Smooth muscle cell (in vitro differentiated cells): ENCODE measurements around the gene TUBGCP3. TPM values are rescaled to one million over a fixed set of nuclear protein-coding genes. Genes with fewer than 3 reads are reported as not detected.

Source experiments
- DNase-seq: peaks from one replicate; lab custom pipeline; 2025; ENCODE audit not compliant: unreplicated experiment; lab: John Stamatoyannopoulos, UW
- H2AFZ ChIP-seq: fragments of 200-600 bp; sonication (generic); 2 replicates; pipeline ENCODE4 v1.6.0; 2016; ENCODE audit warnings: antibody characterized with exemption, low read depth, mild to moderate bottlenecking
- H3F3A ChIP-seq: fragments of 200-600 bp; sonication (generic); 2 replicates; pipeline ENCODE4 v1.6.0; 2017; ENCODE audit warnings: antibody characterized with exemption, low read depth
- H3K27ac ChIP-seq: fragments of 200-600 bp; sonication (generic); 2 replicates; pipeline ENCODE4 v1.5.1; 2016; ENCODE audit warnings: low read depth, mild to moderate bottlenecking
- H3K27me3 ChIP-seq: fragments of 200-600 bp; sonication (generic); 2 replicates; pipeline ENCODE4 v1.6.1; 2016; ENCODE audit warnings: low read depth, mild to moderate bottlenecking
- H3K36me3 ChIP-seq: fragments of 200-600 bp; sonication (generic); 2 replicates; pipeline ENCODE4 v1.5.1; 2016; ENCODE audit warnings: low read depth
- H3K4me1 ChIP-seq: fragments of 200-600 bp; sonication (generic); 2 replicates; pipeline ENCODE4 v1.5.1; 2016; ENCODE audit warnings: low read depth
- H3K4me2 ChIP-seq: fragments of 200-600 bp; sonication (generic); 2 replicates; pipeline ENCODE4 v1.6.0; 2016; ENCODE audit warnings: mild to moderate bottlenecking
- H3K4me3 ChIP-seq: fragments of 200-600 bp; sonication (generic); 2 replicates; pipeline ENCODE4 v1.5.1; 2016; ENCODE audit warnings: mild to moderate bottlenecking
- H3K79me2 ChIP-seq: fragments of 200-600 bp; sonication (generic); 2 replicates; pipeline ENCODE4 v1.6.0; 2016; ENCODE audit warnings: low read depth, mild to moderate bottlenecking
- H3K9ac ChIP-seq: fragments of 200-600 bp; sonication (generic); 2 replicates; pipeline ENCODE4 v1.6.0; 2016; ENCODE audit warnings: low read depth
- H3K9me3 ChIP-seq: fragments of 200-600 bp; sonication (generic); replicated peaks from 2 replicates; pipeline ENCODE4 v1.5.1; 2016; ENCODE audit warnings: low read depth
- H4K20me1 ChIP-seq: fragments of 200-600 bp; sonication (generic); 2 replicates; pipeline ENCODE4 v1.6.0; 2016; ENCODE audit warnings: low read depth
- WGBS: methylation state at CpG from one replicate; pipeline ENCODE4 v1.1.7; 2016; ENCODE audit warnings: low lambda C conversion rate; 5-methylcytosine and 5-hydroxymethylcytosine counted together
- polyA plus RNA-seq: library from polyadenylated mRNA; unstranded; fragments of >200 nt; fragmentation: Nextera tagmentation; extraction: Ambion mirVana; gene quantifications from 2 replicates; pipeline ENCODE4 v1.2.1, GENCODE V29; 2016
- total RNA-seq: library from RNA; depleted of rRNA; stranded (reverse); fragments of >200 nt; gene quantifications from 2 replicates; pipeline ENCODE4 v1.2.3, GENCODE V29; 2014
- TF ChIP-seq, protein P1 (sequence below): fragments of 200-600 bp; sonication (generic); IDR thresholded peaks from 2 replicates; pipeline ENCODE4 v1.5.1; 2017; ENCODE audit warnings: borderline replicate concordance, mild to moderate bottlenecking, antibody characterized with exemption; ENCODE audit not compliant: insufficient read depth, poor library complexity, severe bottlenecking

TUBGCP3 gene
- total and polyA plus RNA-seq, 2 experiments from 2014 or later, result 9.4 to 12.4 TPM

DNA sequence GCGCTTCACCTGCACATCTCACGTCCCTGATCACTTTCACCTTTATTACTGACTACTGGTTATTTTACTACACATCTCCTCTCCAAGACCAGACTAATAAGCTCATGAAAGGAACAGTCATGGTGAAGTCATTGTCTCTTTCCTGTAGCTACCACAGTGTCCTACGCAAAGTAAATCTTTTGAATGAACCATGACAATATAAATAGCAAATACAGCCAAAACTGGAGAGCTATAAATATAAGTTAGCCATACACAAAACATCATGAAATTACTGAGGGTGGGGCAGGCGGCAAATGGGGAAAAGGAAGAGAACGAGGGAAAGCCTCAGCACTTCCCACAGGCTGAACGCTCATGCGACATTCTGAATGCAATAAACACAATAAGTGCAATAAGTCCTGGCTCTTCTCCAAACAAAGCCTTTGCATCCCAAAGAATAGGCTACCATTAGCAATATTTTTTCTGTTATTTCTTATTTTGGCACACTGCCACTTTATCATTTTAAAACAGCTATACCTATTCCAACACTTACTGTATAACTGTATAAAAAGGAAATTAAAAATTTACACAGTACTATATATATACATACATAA, 62.5 kb downstream of the TUBGCP3 start:
- H3F3A ChIP-seq, result no peaks in the 10 kb centered on the region
- no peaks in the 10 kb centered on the region for H3K9me3 ChIP-seq
- no peak for DNase-seq
- no peak overlapping the region for H3K9ac ChIP-seq
- H3K27me3 ChIP-seq, result no peaks in the 10 kb centered on the region
- no peaks in the 10 kb centered on the region for H3K79me2 ChIP-seq
- H3K27ac ChIP-seq, result no peak overlapping the region
- no peaks in the 10 kb centered on the region for H3K36me3 ChIP-seq
- H2AFZ ChIP-seq, result no peak overlapping the region
- TF ChIP-seq, protein P1, sequence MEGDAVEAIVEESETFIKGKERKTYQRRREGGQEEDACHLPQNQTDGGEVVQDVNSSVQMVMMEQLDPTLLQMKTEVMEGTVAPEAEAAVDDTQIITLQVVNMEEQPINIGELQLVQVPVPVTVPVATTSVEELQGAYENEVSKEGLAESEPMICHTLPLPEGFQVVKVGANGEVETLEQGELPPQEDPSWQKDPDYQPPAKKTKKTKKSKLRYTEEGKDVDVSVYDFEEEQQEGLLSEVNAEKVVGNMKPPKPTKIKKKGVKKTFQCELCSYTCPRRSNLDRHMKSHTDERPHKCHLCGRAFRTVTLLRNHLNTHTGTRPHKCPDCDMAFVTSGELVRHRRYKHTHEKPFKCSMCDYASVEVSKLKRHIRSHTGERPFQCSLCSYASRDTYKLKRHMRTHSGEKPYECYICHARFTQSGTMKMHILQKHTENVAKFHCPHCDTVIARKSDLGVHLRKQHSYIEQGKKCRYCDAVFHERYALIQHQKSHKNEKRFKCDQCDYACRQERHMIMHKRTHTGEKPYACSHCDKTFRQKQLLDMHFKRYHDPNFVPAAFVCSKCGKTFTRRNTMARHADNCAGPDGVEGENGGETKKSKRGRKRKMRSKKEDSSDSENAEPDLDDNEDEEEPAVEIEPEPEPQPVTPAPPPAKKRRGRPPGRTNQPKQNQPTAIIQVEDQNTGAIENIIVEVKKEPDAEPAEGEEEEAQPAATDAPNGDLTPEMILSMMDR, result no peak
- peaks cover 7% of the 10 kb centered on the region for H4K20me1 ChIP-seq
- H3K4me3 ChIP-seq, result no peak overlapping the region
- H3K4me1 ChIP-seq, result no peaks in the 10 kb centered on the region
- no peak overlapping the region for H3K4me2 ChIP-seq
- 87% methylated on average over 7 of the region's 7 CpGs for WGBS

DNA sequence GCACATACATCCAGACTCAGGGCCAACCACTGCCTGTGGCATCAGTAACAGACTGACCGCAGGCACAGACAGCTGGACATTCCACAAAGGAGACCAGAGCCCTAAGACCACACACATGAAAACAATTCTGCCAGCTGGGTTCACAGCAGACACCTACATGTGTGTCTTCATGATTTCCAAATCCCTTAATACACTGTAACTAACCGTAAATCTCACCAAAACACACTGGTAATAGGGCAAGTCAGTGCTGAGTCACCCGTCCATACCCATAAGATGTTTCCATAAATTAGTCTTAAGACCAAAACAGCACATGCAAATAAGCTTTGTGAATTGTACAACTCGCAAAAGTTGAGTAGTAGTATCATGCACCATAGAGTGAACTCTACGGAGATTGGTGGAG, 65.4 kb downstream of the TUBGCP3 start:
- H3K4me2 ChIP-seq, result no peak overlapping the region
- no peaks in the 10 kb centered on the region for H3F3A ChIP-seq
- H3K4me3 ChIP-seq, result no peak overlapping the region
- peaks cover 7% of the 10 kb centered on the region for H4K20me1 ChIP-seq
- H3K9me3 ChIP-seq, result no peaks in the 10 kb centered on the region
- no peak for DNase-seq
- H3K4me1 ChIP-seq, result no peaks in the 10 kb centered on the region
- H2AFZ ChIP-seq, result no peak overlapping the region
- H3K27me3 ChIP-seq, result no peaks in the 10 kb centered on the region
- TF ChIP-seq, protein P1, result no peak
- no peak overlapping the region for H3K9ac ChIP-seq
- 72% methylated on average over 5 of the region's 5 CpGs for WGBS
- H3K79me2 ChIP-seq, result no peaks in the 10 kb centered on the region
- no peak overlapping the region for H3K27ac ChIP-seq
- no peaks in the 10 kb centered on the region for H3K36me3 ChIP-seq

DNA sequence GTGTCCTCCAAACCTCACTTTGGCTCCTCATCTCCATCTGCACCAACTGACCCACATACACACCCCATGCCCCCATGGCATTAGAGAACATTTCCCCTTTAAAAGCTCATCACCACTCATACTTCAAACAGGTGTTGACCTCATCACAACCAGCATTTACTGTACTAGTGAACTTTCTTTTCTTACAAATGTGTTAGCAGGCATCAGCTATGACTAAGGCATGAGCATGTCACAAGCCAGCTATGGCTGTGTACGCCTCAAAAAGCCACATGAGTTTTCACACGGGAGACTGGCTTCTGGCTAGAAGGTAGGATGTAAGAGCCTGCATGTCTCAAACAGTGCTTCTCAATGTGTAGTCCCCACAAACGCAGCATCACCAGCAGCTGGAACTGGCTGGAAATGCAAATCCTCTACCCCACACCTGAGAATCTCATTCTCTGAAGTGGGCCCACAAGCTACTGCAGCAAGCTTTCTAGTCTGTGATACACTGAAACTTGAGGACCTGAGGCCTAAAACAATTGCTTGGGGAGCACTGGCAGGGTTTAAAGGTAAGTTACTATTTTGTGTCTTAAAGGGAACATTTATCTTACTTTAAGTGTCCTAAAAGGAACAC, 66.8 kb downstream of the TUBGCP3 start:
- no peaks in the 10 kb centered on the region for H3K27me3 ChIP-seq
- H3K79me2 ChIP-seq, result no peaks in the 10 kb centered on the region
- no peak for DNase-seq
- H3K4me3 ChIP-seq, result no peak overlapping the region
- no peaks in the 10 kb centered on the region for H3K9me3 ChIP-seq
- H4K20me1 ChIP-seq, result peaks cover 7% of the 10 kb centered on the region
- H3K27ac ChIP-seq, result no peak overlapping the region
- H3K4me1 ChIP-seq, result no peaks in the 10 kb centered on the region
- H3K36me3 ChIP-seq, result no peaks in the 10 kb centered on the region
- WGBS, result 90% methylated on average over 3 of the region's 3 CpGs
- TF ChIP-seq, protein P1, result no peak
- H2AFZ ChIP-seq, result no peak overlapping the region
- no peak overlapping the region for H3K9ac ChIP-seq
- H3F3A ChIP-seq, result no peaks in the 10 kb centered on the region
- H3K4me2 ChIP-seq, result no peak overlapping the region
